ENCODE measurements around the gene BEX4. TPM values are rescaled to one million over a fixed set of nuclear protein-coding genes. Genes with fewer than 3 reads are reported as not detected.
"Not testable (repeated sequence)": the region's sequence is repeated elsewhere in the genome, so short reads cannot be mapped to it uniquely, and the experiment has no call there.

Gene BEX4
- total RNA-seq, 1 donor from 2014 or later, result 74.3 TPM

- Mint-ChIP-seq H3K27ac (no peak overlapping the region), H3K36me3 (no peaks in the 10 kb centered on the region), H3K27me3 (ENCODE audit: low read depth) (no peaks in the 10 kb centered on the region), H3K4me1 (peaks cover 3% of the 10 kb centered on the region), H3K4me3 (no peak overlapping the region), H3K9me3 (peaks cover 10% of the 10 kb centered on the region)
- no peak for TF ChIP-seq CTCF (IDR thresholded peaks at IDR 0.05; ENCODE audit: unreplicated experiment)
- peak in 1 of 2 experiments; percentile 39 for DNase-seq (ENCODE audit: low spot score in 2 of 2, unreplicated experiment in 2 of 2)
Observed at GRCh38 chrX:103211012-103211715, 3.7 kb upstream of the BEX4 start.

GRCh38 chrX:103212749-103213457, 2.0 kb upstream of the BEX4 start:
- no peak for DNase-seq (ENCODE audit: low spot score in 2 of 2, unreplicated experiment in 2 of 2)
- Mint-ChIP-seq H3K4me1 (peaks cover 9% of the 10 kb centered on the region), H3K27me3 (ENCODE audit: low read depth) (no peaks in the 10 kb centered on the region), H3K27ac (no peak overlapping the region), H3K36me3 (no peaks in the 10 kb centered on the region), H3K9me3 (peaks cover 9% of the 10 kb centered on the region), H3K4me3 (no peak overlapping the region)
- no peak for TF ChIP-seq CTCF (IDR thresholded peaks at IDR 0.05; ENCODE audit: unreplicated experiment)

- DNase-seq (ENCODE audit: low spot score in 2 of 2, unreplicated experiment in 2 of 2), result peak in 1 of 2 experiments; percentile 51
- Mint-ChIP-seq H3K27ac (peak overlapping the region; percentile 94), H3K4me1 (peaks cover 9% of the 10 kb centered on the region)
Observed at GRCh38 chrX:103215425-103215991, 600 bp downstream of the BEX4 start.

GRCh38 chrX:103220511-103221323, 5.8 kb downstream of the BEX4 start:
- no peak overlapping the region for H3K4me3 Mint-ChIP-seq
- peaks cover 9% of the 10 kb centered on the region for H3K4me1 Mint-ChIP-seq
- H3K27ac Mint-ChIP-seq, result no peak overlapping the region
- TF ChIP-seq CTCF (IDR thresholded peaks at IDR 0.05; ENCODE audit: unreplicated experiment), result no peak
- H3K9me3 Mint-ChIP-seq, result peaks cover 44% of the 10 kb centered on the region
- no peaks in the 10 kb centered on the region for H3K36me3 Mint-ChIP-seq
- DNase-seq (ENCODE audit: low spot score in 2 of 2, unreplicated experiment in 2 of 2), result no peak
- no peaks in the 10 kb centered on the region for H3K27me3 Mint-ChIP-seq (ENCODE audit: low read depth)

More at GRCh38 chrX:103215425-103215991, 600 bp downstream of the BEX4 start:
- H3K4me3 Mint-ChIP-seq, result peak overlapping the region; percentile 81
- no peaks in the 10 kb centered on the region for H3K27me3 Mint-ChIP-seq (ENCODE audit: low read depth)
- peaks cover 9% of the 10 kb centered on the region for H3K9me3 Mint-ChIP-seq
- H3K36me3 Mint-ChIP-seq, result no peaks in the 10 kb centered on the region
- TF ChIP-seq CTCF (IDR thresholded peaks at IDR 0.05; ENCODE audit: unreplicated experiment), result no peak

- not testable (repeated sequence) for H3K36me3 Mint-ChIP-seq; H3K27me3 Mint-ChIP-seq (ENCODE audit: low read depth); DNase-seq (ENCODE audit: low spot score in 2 of 2, unreplicated experiment in 2 of 2); H3K4me1 Mint-ChIP-seq; H3K4me3 Mint-ChIP-seq; H3K27ac Mint-ChIP-seq
- H3K9me3 Mint-ChIP-seq, result peaks cover 45% of the 10 kb centered on the region
Observed at GRCh38 chrX:103225918-103226317, 11.0 kb downstream of the BEX4 start.

Data from mesothelial cell of epicardium (in vitro differentiated cells).